CD4-positive, alpha-beta T cell treated with Interleukin-6 at 100 ng/mL for 8 hours (primary cell): ENCODE results near the gene RNF26.
"Not testable (repeated sequence)": the region's sequence is repeated elsewhere in the genome, so short reads cannot be mapped to it uniquely, and the experiment has no call there.

Experiments used
- DNase-seq: peaks from one replicate; pipeline ENCODE4 v3.0.0-alpha.2; 2020; ENCODE audit warnings: mixed read lengths, low spot score

Gene RNF26

DNA sequence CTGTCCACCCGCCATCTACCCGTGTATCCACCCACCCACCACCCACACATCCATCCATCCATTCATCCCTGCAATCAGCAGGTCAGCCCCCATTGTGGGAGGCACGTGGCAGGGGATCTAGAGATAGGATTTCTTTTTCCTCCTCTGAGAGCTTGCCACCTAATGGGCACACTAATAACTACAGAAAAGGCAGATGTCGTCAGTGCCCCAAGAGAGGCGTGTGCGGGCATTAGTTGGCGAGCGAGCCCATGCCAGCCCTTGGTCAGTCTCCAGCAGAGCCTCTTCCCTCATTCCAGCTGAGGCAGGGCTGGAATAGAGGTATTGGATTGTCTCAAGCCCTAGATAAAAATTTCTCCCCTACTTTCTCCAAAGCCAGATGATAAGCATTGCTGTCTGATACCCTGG lies 37.5 kb downstream of the RNF26 start:
- no peak for DNase-seq

DNA sequence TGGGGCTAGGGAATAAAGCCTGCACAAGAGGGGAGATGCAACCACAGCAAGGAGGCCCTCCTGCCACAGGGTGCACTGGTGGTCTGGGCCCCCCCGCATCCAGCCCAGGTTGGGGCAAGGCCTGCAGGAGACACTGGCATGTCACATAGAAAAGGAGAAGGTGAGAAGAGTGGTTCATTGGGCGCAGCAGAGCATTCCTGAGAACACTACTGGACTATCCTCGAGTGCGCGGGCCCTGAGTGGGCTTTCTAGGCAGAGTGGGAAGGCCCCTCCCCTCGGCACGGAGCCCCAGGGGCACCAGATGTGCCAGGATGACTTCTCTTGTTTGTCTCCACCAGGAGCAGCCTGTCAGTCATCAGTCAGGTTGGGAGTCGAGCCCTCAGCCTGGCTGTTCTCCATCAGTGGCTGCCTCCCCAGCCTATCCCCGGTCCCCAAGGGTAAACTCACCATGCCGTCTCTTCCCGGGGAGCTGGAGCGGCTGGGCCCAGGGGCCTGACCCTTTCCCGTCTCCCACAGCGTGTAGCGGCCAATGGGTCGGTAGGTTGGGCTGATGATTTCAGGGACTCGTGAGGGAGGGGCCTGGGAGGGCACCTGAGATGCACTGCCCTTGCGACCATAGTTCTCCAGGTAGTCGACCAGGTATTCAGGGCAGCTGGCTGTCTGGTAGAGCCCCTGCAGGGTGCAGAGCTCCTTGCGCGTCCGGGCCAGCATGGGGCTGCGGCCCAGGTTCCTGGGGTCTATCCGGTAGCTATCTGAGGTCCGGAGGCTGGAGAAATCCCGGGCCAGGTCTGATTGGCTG lies 38.1 kb downstream of the RNF26 start:
- DNase-seq = no peak

DNA sequence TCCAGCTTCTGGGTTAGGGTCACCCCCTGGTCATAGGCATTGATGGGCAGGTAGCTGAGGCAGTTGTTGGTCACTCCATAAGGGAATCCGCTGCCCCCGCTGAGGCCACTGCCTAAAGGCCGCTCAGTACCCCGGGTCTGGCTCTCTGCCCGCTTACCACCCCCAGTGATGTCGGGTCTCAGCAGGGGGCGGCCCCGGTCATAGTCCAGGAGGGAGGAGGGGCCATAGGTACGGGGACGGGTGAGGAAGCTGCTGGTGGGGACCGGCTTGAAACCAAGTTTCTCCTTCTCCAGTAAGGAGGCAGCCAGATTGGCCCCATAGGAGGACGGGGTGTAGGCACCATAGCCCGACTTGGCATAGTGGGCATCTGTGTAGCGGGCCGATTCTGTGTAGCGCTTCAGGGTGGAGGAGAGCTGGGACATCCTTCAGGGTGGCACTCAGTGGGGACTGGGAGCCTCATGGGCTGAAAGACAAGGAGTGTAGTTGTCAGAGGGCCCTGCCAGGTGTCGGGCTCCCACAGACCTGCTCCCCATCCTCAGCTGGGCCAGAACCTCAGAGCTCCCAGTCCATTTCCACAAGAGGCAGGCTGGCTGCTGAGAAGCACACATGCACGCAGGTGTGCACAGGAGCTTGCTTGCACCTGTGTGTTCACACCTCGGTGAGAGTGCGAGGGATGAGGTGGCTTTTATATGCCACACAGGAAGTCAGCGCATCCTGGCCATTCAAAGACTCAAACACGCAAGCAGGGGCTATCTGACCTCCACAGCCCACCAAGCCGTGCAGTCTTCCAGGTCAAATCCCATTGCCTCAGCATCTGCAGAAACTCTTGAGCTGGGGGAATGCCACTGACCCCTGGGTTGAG lies 39.0 kb downstream of the RNF26 start:
- no peak for DNase-seq

DNA sequence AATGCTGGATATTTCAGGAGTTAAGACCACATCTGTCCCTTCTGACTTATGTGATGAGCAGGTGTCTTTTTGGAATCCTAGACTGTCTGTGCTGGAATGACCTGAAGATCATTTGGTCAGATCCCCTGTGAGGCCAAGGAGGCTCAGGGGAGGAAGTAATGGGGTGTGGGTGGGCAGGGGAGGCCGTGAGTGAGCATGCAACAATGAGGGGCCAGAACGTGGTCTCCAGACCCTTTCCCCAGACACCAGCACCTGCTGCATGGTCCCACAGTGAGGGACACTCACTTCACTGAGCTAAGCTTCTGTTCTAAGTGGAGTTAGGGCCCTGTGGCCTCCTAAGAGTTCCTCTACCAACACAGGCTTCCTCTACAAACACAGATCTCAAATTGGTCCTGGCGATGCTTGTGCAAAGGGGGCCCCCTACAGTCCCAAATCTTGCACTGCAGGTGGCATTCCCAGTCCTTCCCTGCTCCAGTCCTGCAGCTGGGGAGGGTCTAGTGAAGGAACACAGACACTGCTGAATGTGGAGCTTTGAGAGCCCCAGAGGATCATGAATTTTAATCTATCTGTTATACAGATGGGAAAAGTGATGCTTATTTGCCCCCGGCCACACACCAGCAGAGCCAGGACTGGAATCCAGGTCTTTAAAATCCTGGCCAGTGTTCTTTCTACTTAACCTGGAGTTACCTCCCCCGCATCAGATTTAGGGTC lies 39.7 kb downstream of the RNF26 start:
- peak; percentile 28 for DNase-seq

DNA sequence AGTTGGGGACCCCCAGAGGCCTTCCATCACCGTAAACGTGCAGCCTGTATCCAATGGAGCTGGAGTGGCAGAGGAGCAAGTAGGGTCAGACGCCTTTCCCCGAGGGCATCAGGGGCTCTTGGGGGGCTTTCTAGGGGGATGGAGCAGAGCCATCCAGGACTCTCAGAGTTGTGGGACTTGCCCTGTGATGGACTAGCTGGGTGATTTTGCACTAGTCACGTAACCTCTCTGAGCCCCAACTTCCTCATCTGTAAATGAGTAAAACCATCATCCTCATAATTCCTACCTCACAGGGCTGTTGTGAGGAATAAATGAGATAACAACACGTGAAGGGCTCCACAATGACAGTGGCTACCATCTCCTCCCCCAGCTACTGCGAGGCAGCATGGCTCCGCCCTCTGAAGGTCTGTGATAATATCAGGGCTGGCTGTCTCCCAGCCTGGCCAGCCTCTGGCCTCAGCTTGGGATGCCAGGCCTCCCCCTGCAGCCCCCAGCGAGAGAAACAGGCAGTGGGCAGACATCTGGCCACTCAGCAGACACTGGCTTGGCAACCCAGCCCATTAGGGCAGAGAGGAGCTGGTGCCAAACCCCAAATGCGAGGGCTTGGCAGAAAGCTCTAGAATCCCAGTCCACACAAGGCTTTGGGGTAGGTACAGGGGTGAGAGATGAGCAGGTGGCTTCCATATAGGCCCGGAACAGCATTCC lies 40.5 kb downstream of the RNF26 start:
- no peak for DNase-seq

DNA sequence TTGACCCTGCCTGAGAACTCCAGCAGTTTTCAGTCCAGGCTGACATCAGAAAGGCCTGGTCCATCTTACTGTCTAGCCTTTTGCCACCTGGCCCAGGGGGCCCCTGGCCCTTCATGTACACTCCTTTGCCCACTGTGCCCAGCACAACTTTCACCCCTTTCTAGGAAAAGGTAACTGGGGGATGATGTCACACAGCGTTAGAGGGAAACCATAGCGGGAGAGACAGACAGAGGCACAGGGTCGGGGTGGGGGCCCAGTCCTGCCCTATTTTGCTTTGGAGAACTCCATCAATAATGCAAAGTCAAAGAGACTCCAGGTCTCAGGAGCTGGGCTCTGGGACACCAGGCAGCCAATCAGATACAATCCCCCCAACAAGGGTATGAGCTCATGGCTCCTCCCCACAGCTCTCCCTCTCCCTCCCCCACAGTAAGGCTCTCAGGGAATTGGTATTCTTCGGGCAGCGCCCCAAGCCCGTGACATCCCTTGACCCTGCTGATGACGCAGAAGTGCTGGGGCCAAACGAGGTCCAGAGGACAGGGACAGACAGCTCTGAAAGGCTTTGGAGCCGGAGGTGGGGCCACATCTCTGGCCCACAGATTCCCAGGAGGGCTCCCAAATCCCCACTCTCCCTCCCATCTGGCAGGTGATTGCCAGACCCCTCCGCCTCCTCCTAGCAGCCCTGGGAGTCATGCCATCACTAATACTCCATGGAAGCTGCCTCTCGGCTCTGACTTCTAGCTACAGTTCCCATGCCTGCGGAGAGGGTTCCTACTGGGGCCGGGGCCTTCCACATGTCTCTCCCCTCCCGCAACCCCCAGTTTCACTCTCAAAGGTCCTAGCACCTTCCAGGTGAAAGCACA lies 41.2 kb downstream of the RNF26 start:
- DNase-seq = no peak

DNA sequence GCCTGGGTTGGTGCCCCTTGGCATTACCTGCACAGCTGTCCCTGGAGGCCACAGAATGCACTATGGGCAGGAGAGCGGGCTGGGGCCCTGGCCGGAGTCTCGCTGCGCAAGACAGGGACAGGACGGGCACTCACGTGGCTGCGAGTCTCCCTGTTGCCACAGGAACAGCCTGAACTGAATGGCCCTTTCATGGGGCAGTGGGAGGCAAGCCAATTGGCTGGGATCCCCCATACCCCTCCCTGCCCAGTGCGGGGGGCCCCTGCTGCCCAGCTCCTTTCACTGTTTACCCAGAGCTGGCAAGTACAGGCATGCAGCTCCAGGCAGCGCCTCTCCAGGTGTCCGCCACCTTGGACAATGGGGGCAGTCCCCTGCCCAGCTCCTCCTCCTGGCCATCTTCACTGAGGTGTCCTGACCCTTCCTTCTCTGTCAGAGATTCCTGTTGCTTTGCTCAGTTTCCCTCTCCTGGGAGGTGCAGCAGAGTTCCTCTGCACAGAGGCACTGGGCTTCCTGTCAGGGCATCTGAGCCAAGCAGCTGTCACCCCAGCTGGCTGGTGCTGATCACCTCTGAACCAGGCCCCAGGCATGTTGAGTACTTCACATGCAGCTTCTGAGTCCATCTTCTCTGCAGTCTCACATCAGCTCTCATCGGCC lies 42.0 kb downstream of the RNF26 start:
- no peak for DNase-seq

DNA sequence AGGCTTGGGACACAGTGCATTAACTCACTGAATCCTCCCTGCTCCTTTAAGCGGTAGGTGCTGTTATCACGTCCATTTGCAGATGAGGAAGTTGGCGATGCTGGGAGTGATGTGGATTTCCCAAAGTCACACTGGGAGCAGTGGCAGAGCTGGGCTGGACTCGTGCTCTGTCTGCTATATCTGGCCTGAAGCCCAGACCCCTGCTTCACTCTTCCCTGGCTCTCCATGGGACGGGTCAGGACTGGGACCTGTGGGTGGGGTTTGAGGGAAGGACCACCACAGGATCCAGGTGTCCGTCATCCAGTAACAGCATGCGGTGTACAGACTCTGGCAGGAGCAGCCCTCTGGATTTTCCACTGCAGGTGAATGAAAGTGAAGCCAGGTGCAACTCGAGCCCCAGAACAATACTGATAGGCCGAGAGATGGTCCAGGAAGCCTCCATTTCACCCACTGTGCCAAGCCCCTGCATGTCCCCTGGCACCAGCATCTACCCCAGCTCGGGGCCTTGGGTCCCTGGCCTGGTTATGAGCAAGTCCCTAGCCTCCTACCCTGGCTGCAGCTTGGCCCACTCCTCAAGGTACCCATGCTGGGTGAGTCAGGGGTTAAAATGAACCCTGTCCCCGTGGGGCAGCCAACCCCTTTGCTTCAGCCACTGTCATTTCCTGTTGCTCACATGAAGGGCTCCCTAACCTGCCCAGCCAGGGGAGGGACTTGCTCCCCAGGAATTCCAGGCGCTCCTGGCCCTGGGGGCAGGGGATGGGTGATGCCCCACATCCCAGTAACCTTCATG lies 43.0 kb downstream of the RNF26 start:
- no peak for DNase-seq

DNA sequence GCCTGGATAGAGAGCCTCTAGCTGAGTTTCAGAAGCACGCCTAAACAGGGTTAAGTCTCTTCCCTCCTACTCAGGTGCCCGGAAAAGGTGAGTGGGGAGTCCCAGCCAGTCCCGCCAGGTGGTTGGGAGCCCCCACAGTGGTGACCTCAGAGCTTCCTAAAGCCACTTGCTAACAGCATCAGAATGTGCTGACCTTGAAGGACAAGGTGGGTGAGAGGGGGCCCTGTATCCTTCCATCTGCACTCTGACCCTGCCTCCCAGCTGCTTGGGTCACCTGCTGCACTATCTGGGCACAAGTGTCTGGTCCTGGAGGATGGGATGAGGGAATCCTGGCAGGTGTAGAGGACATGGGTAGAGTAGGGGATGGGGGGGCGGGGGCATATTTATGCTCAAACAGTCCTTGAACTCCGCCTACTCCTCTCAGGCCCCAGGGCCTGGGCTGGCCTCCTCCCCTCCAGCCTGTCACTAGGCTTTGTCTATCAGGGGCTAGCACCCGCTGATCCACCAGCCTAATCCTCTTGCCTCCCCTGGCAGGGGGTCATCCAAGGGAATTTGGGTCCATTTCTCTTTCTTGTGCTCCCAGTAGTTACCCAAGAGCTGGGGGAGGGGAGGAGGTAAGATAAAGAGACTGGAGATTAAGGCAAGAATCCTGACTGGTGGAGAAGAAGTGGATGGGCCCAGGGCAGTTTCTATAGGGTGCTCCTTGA lies 43.8 kb downstream of the RNF26 start:
- no peak for DNase-seq

DNA sequence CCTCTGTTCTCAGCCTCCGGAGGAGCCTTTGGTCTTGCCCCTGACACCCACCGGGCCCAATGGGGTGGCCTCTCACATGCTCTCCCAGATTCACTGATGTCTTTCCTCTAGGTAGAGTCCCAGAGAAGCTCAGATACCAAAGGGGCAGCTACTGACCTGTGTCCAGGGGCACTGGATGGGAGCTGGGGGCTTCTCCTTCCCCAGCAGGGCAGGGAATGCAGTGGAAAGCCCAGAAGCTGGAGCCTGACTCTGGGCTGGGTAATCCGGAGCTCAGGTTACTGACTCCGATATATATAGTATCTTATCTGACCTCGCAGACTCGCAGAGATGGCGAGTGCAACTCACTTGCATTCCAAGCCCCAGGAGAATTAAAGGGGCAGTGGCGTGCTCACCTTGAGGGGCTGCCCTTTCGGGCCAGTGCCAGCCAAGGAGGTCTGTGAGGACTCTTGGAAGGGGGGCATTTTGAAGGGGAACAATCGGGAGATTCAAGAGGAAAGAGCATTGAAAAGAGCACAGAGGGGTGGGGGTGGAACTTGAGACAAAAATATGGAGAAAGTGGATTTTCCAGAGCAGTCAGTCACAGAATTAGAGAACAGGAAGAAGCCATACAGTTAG lies 44.6 kb downstream of the RNF26 start:
- DNase-seq = no peak

DNA sequence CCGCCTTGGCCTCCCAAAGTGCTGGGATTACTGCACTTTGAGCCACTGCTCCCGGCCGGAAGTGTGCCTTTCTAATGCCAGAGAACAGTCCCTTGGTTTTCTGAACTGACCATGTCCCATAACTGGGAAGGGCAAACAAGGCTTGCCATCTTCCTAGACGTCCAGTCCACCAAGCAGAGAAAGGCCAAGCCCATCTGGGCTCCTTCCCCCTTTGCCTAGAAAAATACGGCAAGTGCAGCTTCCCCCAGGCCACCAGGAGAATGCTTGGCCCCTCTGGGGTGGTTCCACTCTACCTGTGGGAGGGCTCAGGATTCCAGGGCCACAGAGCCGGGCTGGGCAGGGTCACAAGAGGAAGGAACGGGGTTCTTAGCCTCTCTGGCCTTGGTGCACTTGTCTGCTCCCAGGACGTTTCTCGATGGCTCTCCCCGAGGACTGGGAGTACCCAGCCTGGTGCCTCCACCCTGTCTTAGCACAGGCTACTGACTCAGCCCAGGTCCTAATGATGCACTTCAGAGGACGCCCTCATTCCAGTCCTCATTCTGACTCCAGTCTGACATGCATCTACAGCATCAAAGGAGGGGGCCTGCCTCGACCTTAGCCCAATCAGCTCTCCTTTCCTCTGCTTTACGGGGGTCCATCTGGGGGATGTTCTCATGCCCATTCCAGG lies 46.0 kb downstream of the RNF26 start:
- no peak for DNase-seq

DNA sequence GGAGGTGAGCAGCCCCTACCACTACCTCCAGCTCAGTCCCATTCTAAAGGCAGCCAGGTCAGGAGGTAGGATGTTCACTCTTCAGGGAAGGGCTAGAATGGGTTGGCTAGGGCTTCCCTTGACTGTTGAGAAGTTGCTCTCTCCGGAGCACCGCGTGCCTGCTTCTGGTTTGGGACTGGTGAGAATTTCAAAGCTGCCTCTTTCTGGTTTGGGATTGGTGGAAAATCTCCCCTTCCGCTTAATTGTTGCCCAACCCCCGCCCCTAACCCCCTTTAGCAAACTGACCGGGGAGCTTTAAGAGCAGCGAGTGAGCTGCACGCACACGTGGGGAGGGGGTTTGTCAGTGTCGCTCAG lies 46.5 kb downstream of the RNF26 start:
- DNase-seq = no peak

DNA sequence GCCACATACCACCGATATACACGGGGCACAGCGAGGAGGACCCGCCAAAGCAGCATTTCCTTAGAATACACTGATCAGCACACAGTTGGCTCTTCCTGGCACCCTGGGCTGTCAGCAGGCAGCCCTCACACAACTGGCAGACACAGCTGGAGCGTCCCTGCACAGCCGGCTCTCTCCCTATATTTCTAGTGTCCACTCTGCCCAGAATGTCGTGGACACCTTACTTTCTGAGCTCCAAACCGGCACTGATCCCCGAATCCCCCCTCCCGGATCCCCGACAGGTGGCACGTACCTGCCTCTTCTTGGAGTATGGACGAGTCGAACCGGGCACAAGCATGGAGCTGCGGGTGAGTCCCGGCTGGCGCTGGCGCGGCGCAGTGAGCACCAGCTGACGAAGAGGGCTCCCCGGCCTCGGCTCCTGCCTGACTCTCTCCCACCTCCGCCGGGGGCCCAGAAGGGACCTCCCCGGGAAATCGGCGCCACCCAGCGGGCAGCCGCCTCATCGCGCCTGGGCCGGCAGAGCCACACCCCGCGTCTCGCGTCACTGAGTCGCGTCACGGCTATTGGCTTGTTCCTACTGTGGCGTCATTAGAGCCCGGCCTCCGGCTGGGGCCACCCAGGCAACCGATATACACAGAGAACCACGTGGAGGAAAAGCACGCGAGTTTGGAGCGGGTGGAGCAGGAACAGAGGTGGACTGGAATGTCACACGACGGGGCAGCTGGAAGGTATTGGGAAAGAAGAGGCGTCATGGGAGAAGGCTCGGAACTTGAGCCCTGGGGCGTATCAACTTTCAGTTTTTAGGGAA lies 47.1 kb downstream of the RNF26 start, which contains the start of gene USP2:
Gene USP2, minus strand, starts transcription at position 510 of the 808 bp plus-strand sequence. CDS start 8,210 bp downstream, outside the sequence.
- DNase-seq = peak; percentile 95

DNA sequence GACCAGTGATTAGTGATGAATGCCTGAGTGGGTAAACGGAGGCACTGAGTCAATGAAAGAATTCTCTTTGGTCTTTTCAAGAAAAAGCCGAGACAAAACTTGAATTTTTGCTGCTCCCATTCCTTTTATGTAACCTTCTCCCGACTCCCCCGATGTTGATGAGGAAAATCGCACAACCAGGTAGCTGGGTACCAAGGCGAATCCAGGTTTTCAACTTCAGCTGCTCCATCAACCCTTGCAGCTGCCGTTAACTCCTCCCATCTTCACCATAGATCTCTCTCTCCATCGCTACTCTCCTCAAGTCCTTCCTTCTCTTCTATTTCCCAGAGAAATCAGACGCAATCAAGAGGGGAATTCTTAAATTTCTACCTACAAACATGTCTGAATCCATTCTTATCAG lies 47.8 kb downstream of the RNF26 start:
- DNase-seq = no peak

DNA sequence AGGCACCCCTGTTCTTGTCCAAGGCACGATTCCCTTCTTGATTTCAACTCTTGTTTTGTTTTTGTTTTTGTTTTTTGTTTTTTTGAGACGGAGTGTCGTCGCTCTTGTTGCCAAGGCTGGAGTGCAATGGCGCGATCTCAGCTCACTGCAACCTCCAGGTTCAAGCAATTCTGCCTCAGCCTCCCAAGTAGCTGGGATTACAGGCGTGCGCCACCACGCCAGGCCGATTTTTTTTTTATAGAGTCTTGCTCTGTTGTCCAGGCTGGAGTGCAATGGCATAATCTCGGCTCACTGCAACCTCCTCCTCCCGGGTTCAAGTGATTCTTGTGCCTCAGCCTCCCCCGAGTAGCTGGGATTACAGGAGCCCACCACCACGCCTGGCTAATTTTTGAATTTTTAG lies 48.2 kb downstream of the RNF26 start:
- not testable (repeated sequence) for DNase-seq

DNA sequence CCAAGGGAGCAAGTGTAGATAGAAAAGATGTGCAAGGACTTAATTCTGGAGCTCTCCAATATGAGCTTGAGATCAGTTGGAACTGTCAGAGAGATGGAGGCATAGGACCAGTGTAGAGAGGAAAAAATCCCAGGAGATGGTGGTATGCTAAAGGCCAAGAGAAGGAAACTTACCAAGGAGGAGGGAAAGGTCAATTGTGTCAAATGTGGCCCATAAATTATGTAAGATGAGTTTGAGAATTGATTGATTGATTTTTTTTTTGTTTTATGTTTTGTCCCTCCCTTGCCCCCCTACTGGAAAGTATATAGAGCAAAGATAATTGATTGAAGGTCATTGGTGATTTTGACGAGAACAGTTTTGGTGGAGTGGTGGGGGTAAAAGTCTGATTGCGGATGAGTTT lies 50.0 kb downstream of the RNF26 start:
- DNase-seq = no peak
